HepG2 (cell line): ENCODE results near the gene SAMD10. TPM values are rescaled to one million over a fixed set of nuclear protein-coding genes. Genes with fewer than 3 reads are reported as not detected.
A peak's percentile ranks its signal among the peaks of the same experiment; 100 is the strongest.

Source experiments
- ATAC-seq: fragments of 200-7000 bp; cut with Tn5 transposase; 3 replicates; pipeline ENCODE4 v1.9.1; 2020; ENCODE audit warnings: mild to moderate bottlenecking, moderate library complexity
- BruUV-seq: library from RNA; stranded (reverse); fragments of 400-500 nt; replicated peaks from 2 replicates; lab custom pipeline; 2021; lab: Mats Ljungman, UMichigan
- CTCF ChIA-PET: fragments of 300-600 bp; formaldehyde crosslinking; extraction: SDS; loops from one replicate; lab custom pipeline; 2021; ENCODE audit warnings: low total read pairs, inconsistent platforms, low intra/inter-chr PET ratio; lab: Yijun Ruan, JAX
- POLR2A ChIA-PET: fragments of 350-600 bp; sonication (Branson Sonifier 250); formaldehyde crosslinking; loops from one replicate; lab custom pipeline; 2020; ENCODE audit warnings: antibody characterized with exemption, inconsistent platforms; lab: Yijun Ruan, JAX
- DNase-seq: peaks from one replicate; pipeline ENCODE4 v3.0.0-alpha.2; 2015; ENCODE audit warnings: low spot score
- FAIRE-seq: peaks from 3 replicates; lab custom pipeline; 2011; peaks lifted over from hg19 to GRCh38; lab: Jason Lieb, UNC
- H2AFZ ChIP-seq: one replicate; pipeline ENCODE4 v1.6.1; 2011; ENCODE audit warnings: low read length, inconsistent platforms
- H3K27ac ChIP-seq: fragments of 300-600 bp; 3 replicates; pipeline ENCODE4 v1.8.0; 2011; ENCODE audit warnings: mixed run types, mild to moderate bottlenecking, mixed read lengths, low read length, inconsistent platforms; ENCODE audit not compliant: insufficient read depth; ENCODE audit errors: extremely low read length
- H3K27me3 ChIP-seq, 2 experiments: fragments of 200-600 bp in 1 of 2; 2 replicates in 1 of 2; 3 replicates in 1 of 2; pipeline versions ENCODE4 v1.6.0 to v1.8.0; 2011; ENCODE audit warnings: low read length in 2 of 2, mild to moderate bottlenecking in 2 of 2, moderate library complexity in 2 of 2, inconsistent platforms in 1 of 2; ENCODE audit not compliant: insufficient read depth in 2 of 2, control insufficient read depth in 1 of 2
- H3K36me3 ChIP-seq, 2 experiments: fragments of 200-600 bp in 1 of 2; replicated peaks in 1 of 2; 2 replicates in 1 of 2; 3 replicates in 1 of 2; pipeline versions ENCODE4 v1.5.1 to v1.8.0; 2011; ENCODE audit warnings: low read length in 2 of 2, inconsistent platforms in 1 of 2; ENCODE audit not compliant: insufficient read depth in 2 of 2, control insufficient read depth in 1 of 2
- H3K4me1 ChIP-seq: 2 replicates; pipeline ENCODE4 v1.5.1; 2012; ENCODE audit warnings: low read length, inconsistent platforms; ENCODE audit not compliant: insufficient read depth
- H3K4me2 ChIP-seq: 2 replicates; pipeline ENCODE4 v1.6.0; 2011; ENCODE audit warnings: low read depth, low read length, inconsistent platforms
- H3K4me3 ChIP-seq, 3 experiments: fragments of 200-600 bp in 1 of 3; sonication (generic), shearing (Covaris generic) in 1 of 3; replicated peaks in 1 of 3; 2 replicates each; pipeline ENCODE4 v1.5.1; 2011 to 2016; ENCODE audit warnings: low read length in 3 of 3, inconsistent platforms in 2 of 3, low read depth in 2 of 3, mild to moderate bottlenecking in 2 of 3, control low read depth in 1 of 3, mixed read lengths in 1 of 3; ENCODE audit not compliant: insufficient read depth in 1 of 3
- H3K79me2 ChIP-seq: one replicate; pipeline ENCODE4 v1.6.1; 2011; ENCODE audit warnings: low read length, inconsistent platforms; ENCODE audit not compliant: insufficient read depth
- H3K9ac ChIP-seq: 2 replicates; pipeline ENCODE4 v1.6.0; 2011; ENCODE audit warnings: mild to moderate bottlenecking, low read depth, low read length, inconsistent platforms; ENCODE audit not compliant: insufficient read depth
- H3K9me3 ChIP-seq: 2 replicates; pipeline ENCODE4 v1.5.1; 2012; ENCODE audit warnings: mild to moderate bottlenecking, low read length
- H4K20me1 ChIP-seq: 2 replicates; pipeline ENCODE4 v1.6.0; 2011; ENCODE audit warnings: inconsistent platforms, mild to moderate bottlenecking, low read length, moderate library complexity; ENCODE audit not compliant: insufficient read depth
- BHLHE40 ChIP-seq: IDR thresholded peaks from 2 replicates; pipeline ENCODE4 v1.6.1; 2011; ENCODE audit warnings: low read length, improper control_type of control experiment
- FIP1L1 ChIP-seq: fragments of 200-400 bp; formaldehyde crosslinking; IDR thresholded peaks from 2 replicates; pipeline ENCODE4 v1.6.1; 2018; ENCODE audit warnings: low read depth, mild to moderate bottlenecking, low read length, moderate library complexity, borderline replicate concordance; ENCODE audit not compliant: insufficient read depth
- MEIS2 ChIP-seq: sonication (generic); formaldehyde crosslinking; IDR thresholded peaks from 2 replicates; pipeline ENCODE4 v1.9.0; 2021; ENCODE audit warnings: mild to moderate bottlenecking, missing genetic modification reagents
- NCOA2 ChIP-seq: sonication (generic); formaldehyde crosslinking; IDR thresholded peaks from 2 replicates; pipeline ENCODE4 v1.8.0; 2022; ENCODE audit warnings: inconsistent platforms
- PAXIP1 ChIP-seq: sonication (generic); formaldehyde crosslinking; conservative IDR thresholded peaks from 2 replicates; pipeline ENCODE4 v1.4.0; 2020; ENCODE audit warnings: mild to moderate bottlenecking, missing genetic modification reagents, moderate library complexity
- RARG ChIP-seq: sonication (generic); formaldehyde crosslinking; IDR thresholded peaks from 2 replicates; pipeline ENCODE4 v1.4.0; 2020; ENCODE audit warnings: low read depth, mild to moderate bottlenecking, missing genetic modification reagents
- ZBTB25 ChIP-seq: IDR thresholded peaks from 2 replicates; pipeline ENCODE4 v1.6.1; 2018; ENCODE audit warnings: missing genetic modification reagents
- ZFX ChIP-seq: sonication (generic); formaldehyde crosslinking; IDR thresholded peaks from 2 replicates; pipeline ENCODE4 v1.4.0; 2020; ENCODE audit warnings: mild to moderate bottlenecking, low read depth, missing genetic modification reagents, moderate library complexity
- ZNF121 ChIP-seq: sonication (generic); formaldehyde crosslinking; IDR thresholded peaks from 2 replicates; pipeline ENCODE4 v1.5.0; 2020; ENCODE audit warnings: mild to moderate bottlenecking, missing genetic modification reagents
- ZNF644 ChIP-seq: IDR thresholded peaks from 2 replicates; pipeline ENCODE4 v1.6.1; 2016; ENCODE audit warnings: low read depth
- ZNF777 ChIP-seq: sonication (generic); formaldehyde crosslinking; IDR thresholded peaks from 2 replicates; pipeline ENCODE4 v1.4.0; 2020; ENCODE audit warnings: missing genetic modification reagents
- ZSCAN9 ChIP-seq: IDR thresholded peaks from 2 replicates; pipeline ENCODE4 v1.6.1; 2016; ENCODE audit warnings: borderline replicate concordance
- WGBS: methylation state at CpG from one replicate; pipeline ENCODE4 v1.1.6; 2017; ENCODE audit warnings: low lambda C conversion rate; 5-methylcytosine and 5-hydroxymethylcytosine counted together
- in situ Hi-C: cut with HindIII; loops from 2 replicates; pipeline ENCODE4 v1.10.0; 2017; ENCODE audit warnings: low pct_unique_long_range_greater_than_20kb; ENCODE audit not compliant: extremely low pct_ligation_motif_present
- intact Hi-C: fragments of 100-400 bp; cut with micrococcal nuclease; formaldehyde crosslinking; loops from one replicate; pipeline ENCODE4 v1.10.0; 2022; ENCODE audit not compliant: unreplicated experiment
- polyA plus RNA-seq, 8 experiments: library from polyadenylated mRNA; depleted of rRNA in 3 of 8; stranded (reverse) in 7 of 8; unstranded in 1 of 8; fragments of >200 nt; fragmentation: Illumina TruSeq in 4 of 8; extraction: Trizol in 4 of 8; gene quantifications; 2 replicates each; pipeline versions ENCODE4 v1.2.1 to v1.2.3, GENCODE V29; 2011 to 2016; ENCODE audit warnings: low read depth in 4 of 8, missing spikeins in 1 of 8, mixed read lengths in 1 of 8; ENCODE audit not compliant: insufficient read depth in 1 of 8
- total RNA-seq, 5 experiments: library from RNA; depleted of rRNA; stranded (reverse); fragments of >200 nt; fragmentation: Illumina TruSeq; extraction: Trizol; gene quantifications; 2 replicates each; pipeline ENCODE4 v1.2.3, GENCODE V29; 2016; ENCODE audit warnings: low read depth in 1 of 5
- TF ChIP-seq, protein P1 (sequence below): sonication (generic); formaldehyde crosslinking; IDR thresholded peaks from 2 replicates; pipeline ENCODE4 v1.9.0; 2022; ENCODE audit warnings: low read depth, missing genetic modification reagents
- TF ChIP-seq, protein P2 (sequence below): sonication (generic); formaldehyde crosslinking; IDR thresholded peaks from 2 replicates; pipeline ENCODE4 v1.4.0; 2020; ENCODE audit warnings: mild to moderate bottlenecking, missing genetic modification reagents
- TF ChIP-seq, protein P3 (sequence below): fragments of 450-650 bp; IDR thresholded peaks from 2 replicates; pipeline ENCODE4 v1.6.1; 2017

SAMD10 gene
- total and polyA plus RNA-seq, 2 of the 13 experiments (the other 11 are each of a cell fraction or from before 2014, with no cell fraction given), result 6.1 to 11.0 TPM

- FAIRE-seq, result peak; percentile 80
- BruUV-seq, result TSS peak; percentile 40
- 16% methylated on average over 15 of the region's 16 CpGs for WGBS
- Histone ChIP-seq H3K36me3 (peaks cover under 1 to 5% of the 10 kb centered on the region in 2 experiments; a peak in 4 of 5 replicates), H3K9me3 (no peaks in the 10 kb centered on the region), H3K27ac (peak overlapping the region; percentile 3), H3K4me1 (peaks cover 45% of the 10 kb centered on the region), H4K20me1 (peaks cover 3% of the 10 kb centered on the region; the same call in 1 of the 2 replicates), H3K27me3 (no peaks in the 10 kb centered on the region; a peak in 1 of 5 replicates), H2AFZ (no peak overlapping the region), H3K9ac (peak overlapping the region; percentile 71), H3K4me3 (peak overlapping the region in 2 of 3 experiments; percentile 82 to 99; a peak in 3 of 6 replicates), H3K4me2 (peak overlapping the region; percentile 99), H3K79me2 (peaks cover 17% of the 10 kb centered on the region)
- in situ Hi-C loops, result loop anchor here (5.0 kb wide), 1 partner anchor 79 kb away; no protein-coding TSS in a partner anchor
- peak; percentile 87 for DNase-seq
- CTCF ChIA-PET, result interaction anchor here (1.3 kb wide), 1 partner anchor 68 kb away, joined by 5 read pairs; no protein-coding TSS in a partner anchor
- POLR2A ChIA-PET, result interaction anchor here (0.8 to 1.5 kb wide), 4 partner anchors 9 to 440 kb away, joined by 3 to 8 read pairs (median 4); partner anchors contain the start of genes TPD52L2 and UCKL1
- intact Hi-C loops, result no loop called here
- ATAC-seq, result peak; percentile 57
- TF ChIP-seq PAXIP1 (peak; percentile 69), ZNF777 (CRISPR knock-in tag) (0 out of 2 replicates have a peak, but pooled peaks have one; percentile 29), ZNF644 (CRISPR knock-in tag) (peak; percentile 79), ZFX (CRISPR knock-in tag) (peak; percentile 81), BHLHE40 (0 out of 2 replicates have a peak, but pooled peaks have one; percentile 15), MEIS2 (CRISPR knock-in tag) (peak; percentile 91), ZSCAN9 (CRISPR knock-in tag) (peak; percentile 76; the same call in 1 of the 2 replicates), RARG (CRISPR knock-in tag) (no peak), ZBTB25 (CRISPR knock-in tag) (0 out of 2 replicates have a peak, but pooled peaks have one; percentile 44), ZNF121 (CRISPR knock-in tag) (peak; percentile 85), NCOA2 (peak; percentile 46; the same call in 1 of the 2 replicates), FIP1L1 (peak; percentile 59; the same call in 1 of the 2 replicates)
- TF ChIP-seq, protein P1, sequence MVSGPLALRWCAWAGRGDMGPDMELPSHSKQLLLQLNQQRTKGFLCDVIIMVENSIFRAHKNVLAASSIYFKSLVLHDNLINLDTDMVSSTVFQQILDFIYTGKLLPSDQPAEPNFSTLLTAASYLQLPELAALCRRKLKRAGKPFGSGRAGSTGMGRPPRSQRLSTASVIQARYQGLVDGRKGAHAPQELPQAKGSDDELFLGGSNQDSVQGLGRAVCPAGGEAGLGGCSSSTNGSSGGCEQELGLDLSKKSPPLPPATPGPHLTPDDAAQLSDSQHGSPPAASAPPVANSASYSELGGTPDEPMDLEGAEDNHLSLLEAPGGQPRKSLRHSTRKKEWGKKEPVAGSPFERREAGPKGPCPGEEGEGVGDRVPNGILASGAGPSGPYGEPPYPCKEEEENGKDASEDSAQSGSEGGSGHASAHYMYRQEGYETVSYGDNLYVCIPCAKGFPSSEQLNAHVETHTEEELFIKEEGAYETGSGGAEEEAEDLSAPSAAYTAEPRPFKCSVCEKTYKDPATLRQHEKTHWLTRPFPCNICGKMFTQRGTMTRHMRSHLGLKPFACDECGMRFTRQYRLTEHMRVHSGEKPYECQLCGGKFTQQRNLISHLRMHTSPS (CRISPR knock-in tag), result peak; percentile 71
- TF ChIP-seq, protein P2, sequence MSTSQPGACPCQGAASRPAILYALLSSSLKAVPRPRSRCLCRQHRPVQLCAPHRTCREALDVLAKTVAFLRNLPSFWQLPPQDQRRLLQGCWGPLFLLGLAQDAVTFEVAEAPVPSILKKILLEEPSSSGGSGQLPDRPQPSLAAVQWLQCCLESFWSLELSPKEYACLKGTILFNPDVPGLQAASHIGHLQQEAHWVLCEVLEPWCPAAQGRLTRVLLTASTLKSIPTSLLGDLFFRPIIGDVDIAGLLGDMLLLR (CRISPR knock-in tag), result peak; percentile 70
- TF ChIP-seq, protein P3, sequence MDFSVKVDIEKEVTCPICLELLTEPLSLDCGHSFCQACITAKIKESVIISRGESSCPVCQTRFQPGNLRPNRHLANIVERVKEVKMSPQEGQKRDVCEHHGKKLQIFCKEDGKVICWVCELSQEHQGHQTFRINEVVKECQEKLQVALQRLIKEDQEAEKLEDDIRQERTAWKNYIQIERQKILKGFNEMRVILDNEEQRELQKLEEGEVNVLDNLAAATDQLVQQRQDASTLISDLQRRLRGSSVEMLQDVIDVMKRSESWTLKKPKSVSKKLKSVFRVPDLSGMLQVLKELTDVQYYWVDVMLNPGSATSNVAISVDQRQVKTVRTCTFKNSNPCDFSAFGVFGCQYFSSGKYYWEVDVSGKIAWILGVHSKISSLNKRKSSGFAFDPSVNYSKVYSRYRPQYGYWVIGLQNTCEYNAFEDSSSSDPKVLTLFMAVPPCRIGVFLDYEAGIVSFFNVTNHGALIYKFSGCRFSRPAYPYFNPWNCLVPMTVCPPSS, result no peak
Measured at GRCh38 chr20:63977739-63978276, 1.6 kb downstream of the SAMD10 start.
